ENCODE results near the gene CDCA8. TPM values are rescaled to one million over a fixed set of nuclear protein-coding genes. Genes with fewer than 3 reads are reported as not detected.

The CDCA8 gene
- total RNA-seq, 1 experiment from 2014 or later: 48.5 TPM

DNA sequence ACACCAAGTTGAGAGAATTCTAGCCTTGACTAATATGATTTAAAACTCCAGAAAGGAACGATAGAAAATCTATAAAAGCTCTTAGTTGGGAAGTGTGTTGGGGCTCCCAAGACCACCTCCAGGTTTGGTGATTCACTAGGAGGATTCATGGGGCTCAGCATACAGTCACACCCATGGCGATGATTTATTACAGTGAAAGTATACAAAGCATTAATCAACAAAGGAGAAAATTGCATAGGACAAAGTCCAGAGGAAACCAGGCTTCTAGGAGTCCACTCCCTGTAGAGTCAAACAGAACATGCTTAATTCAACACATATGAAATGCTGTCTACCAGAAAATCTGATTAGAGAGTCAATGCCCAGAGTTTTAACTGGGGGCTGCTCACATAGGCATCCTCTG, 4.8 kb downstream of the CDCA8 start:
- Histone ChIP-seq H3K14ac (ENCODE audit: insufficient read depth, low read length) (no peak overlapping the region), H2BK20ac (ENCODE audit: low read depth, low read length, poor library complexity, severe bottlenecking) (no peak overlapping the region), H3K56ac (ENCODE audit: insufficient read length, low read depth, low read length) (no peak overlapping the region), H3K27ac (ENCODE audit: insufficient read length, low read depth, low read length) (no peak overlapping the region), H3K27me3 (ENCODE audit: insufficient read depth, low read length) (no peaks in the 10 kb centered on the region), H2BK15ac (ENCODE audit: low read depth, low read length) (no peak overlapping the region), H3K9me3 (ENCODE audit: control insufficient read depth, low read depth, low read length) (no peaks in the 10 kb centered on the region), H2AK5ac (ENCODE audit: insufficient read length, low read length) (no peak overlapping the region), H4K20me1 (ENCODE audit: control insufficient read depth, insufficient read depth, insufficient read length) (no peaks in the 10 kb centered on the region), H3K79me1 (ENCODE audit: insufficient read depth, low read depth, low read length, poor library complexity, severe bottlenecking) (no peaks in the 10 kb centered on the region), H2AFZ (ENCODE audit: low read length) (no peak overlapping the region), H4K91ac (ENCODE audit: insufficient read length, low read depth, low read length) (no peak overlapping the region), H2BK120ac (ENCODE audit: low read depth, low read length, poor library complexity, severe bottlenecking) (no peak overlapping the region), H3K23ac (ENCODE audit: insufficient read length, low read depth, low read length) (no peak overlapping the region), H4K5ac (ENCODE audit: insufficient read length, low read depth, low read length) (no peak overlapping the region), H3K79me2 (ENCODE audit: insufficient read depth, low read length) (no peaks in the 10 kb centered on the region), H2BK5ac (ENCODE audit: insufficient read length, low read length) (no peak overlapping the region), H3K4ac (ENCODE audit: low read depth, low read length) (no peak overlapping the region), H3K18ac (ENCODE audit: insufficient read length, low read depth, low read length) (no peak overlapping the region), H4K8ac (replicated peaks; ENCODE audit: insufficient read length, low read depth, low read length) (no peak overlapping the region), H3K4me2 (ENCODE audit: insufficient read depth, insufficient read length, low read length) (no peak overlapping the region), H3T11ph (ENCODE audit: low read length) (no peak overlapping the region), H3K4me1 (ENCODE audit: insufficient read depth, low read length) (no peaks in the 10 kb centered on the region), H3K23me2 (ENCODE audit: insufficient read length, low read depth, low read length, poor library complexity, severe bottlenecking) (no peaks in the 10 kb centered on the region), H3K9ac (ENCODE audit: extremely low read depth, insufficient read length, low read length) (no peak overlapping the region), H2BK12ac (ENCODE audit: insufficient read length, low read depth, low read length) (no peak overlapping the region)
- no peaks in the 10 kb centered on the region for H3K9me3 Mint-ChIP-seq
- H3K27me3 Mint-ChIP-seq (ENCODE audit: low read depth): no peaks in the 10 kb centered on the region
- peaks cover 37 to 71% (median 63%) of the 10 kb centered on the region in 3 experiments for H3K36me3 Mint-ChIP-seq (ENCODE audit: insufficient read depth in 1 of 3, low read depth in 3 of 3)
- H3K27ac Mint-ChIP-seq: no peak overlapping the region
- no peak overlapping the region for H3K4me3 Mint-ChIP-seq
- TF ChIP-seq, protein P1, sequence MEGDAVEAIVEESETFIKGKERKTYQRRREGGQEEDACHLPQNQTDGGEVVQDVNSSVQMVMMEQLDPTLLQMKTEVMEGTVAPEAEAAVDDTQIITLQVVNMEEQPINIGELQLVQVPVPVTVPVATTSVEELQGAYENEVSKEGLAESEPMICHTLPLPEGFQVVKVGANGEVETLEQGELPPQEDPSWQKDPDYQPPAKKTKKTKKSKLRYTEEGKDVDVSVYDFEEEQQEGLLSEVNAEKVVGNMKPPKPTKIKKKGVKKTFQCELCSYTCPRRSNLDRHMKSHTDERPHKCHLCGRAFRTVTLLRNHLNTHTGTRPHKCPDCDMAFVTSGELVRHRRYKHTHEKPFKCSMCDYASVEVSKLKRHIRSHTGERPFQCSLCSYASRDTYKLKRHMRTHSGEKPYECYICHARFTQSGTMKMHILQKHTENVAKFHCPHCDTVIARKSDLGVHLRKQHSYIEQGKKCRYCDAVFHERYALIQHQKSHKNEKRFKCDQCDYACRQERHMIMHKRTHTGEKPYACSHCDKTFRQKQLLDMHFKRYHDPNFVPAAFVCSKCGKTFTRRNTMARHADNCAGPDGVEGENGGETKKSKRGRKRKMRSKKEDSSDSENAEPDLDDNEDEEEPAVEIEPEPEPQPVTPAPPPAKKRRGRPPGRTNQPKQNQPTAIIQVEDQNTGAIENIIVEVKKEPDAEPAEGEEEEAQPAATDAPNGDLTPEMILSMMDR (conservative IDR thresholded peaks at IDR 0.05): no peak
- no peak for DNase-seq
- WGBS (ENCODE audit: extremely low coverage, insufficient read length, low lambda C conversion rate): no CpG with 5 or more reads among the region's 2 CpGs
- H3K4me1 Mint-ChIP-seq: no peaks in the 10 kb centered on the region
